ENCODE measurements around the gene PRXL2B. TPM values are rescaled to one million over a fixed set of nuclear protein-coding genes. Genes with fewer than 3 reads are reported as not detected.

PRXL2B gene
- total and polyA plus RNA-seq, 2 experiments from 2014 or later, result 25.5 to 44.0 TPM

DNA sequence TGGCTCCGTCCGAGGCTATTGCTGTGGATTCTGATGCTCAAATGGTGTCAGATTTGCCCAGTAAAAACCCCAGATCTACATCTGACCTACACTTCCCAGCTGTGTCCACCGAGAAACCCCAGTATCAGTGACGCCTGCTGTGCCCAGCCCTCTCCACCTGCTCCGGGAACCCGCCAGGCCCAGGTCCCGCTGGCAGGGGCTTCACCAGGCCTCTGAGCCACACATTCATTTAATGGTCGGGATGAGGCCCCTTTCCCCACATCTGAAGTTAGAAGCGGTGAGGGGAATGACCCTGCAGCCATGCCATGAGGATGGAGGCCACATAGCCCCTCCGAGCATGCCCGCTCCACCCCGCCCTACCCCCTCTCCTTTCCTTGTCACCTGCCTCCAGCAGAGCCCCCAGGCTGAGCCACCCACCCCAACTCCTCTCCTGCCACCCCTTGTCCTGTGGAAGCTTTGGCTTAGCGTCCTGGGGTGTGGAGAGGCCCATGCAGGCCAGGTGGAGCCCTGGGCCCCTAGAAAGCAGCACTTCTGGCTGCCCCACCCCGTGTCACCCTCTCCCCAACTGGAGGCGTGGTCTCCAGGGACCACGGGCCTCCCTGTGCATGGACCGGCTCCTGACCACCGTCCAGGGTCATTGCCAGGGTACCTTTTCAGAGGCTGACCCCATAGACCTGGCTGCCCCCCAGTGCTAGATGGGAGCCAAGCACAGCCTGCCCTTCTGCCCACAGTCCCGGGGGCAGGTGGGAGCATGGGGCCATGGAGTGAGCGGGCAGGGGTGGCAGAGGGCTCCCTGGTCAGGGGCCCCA is 22.4 kb upstream of the PRXL2B start (continued):
- TF ChIP-seq, protein P1, sequence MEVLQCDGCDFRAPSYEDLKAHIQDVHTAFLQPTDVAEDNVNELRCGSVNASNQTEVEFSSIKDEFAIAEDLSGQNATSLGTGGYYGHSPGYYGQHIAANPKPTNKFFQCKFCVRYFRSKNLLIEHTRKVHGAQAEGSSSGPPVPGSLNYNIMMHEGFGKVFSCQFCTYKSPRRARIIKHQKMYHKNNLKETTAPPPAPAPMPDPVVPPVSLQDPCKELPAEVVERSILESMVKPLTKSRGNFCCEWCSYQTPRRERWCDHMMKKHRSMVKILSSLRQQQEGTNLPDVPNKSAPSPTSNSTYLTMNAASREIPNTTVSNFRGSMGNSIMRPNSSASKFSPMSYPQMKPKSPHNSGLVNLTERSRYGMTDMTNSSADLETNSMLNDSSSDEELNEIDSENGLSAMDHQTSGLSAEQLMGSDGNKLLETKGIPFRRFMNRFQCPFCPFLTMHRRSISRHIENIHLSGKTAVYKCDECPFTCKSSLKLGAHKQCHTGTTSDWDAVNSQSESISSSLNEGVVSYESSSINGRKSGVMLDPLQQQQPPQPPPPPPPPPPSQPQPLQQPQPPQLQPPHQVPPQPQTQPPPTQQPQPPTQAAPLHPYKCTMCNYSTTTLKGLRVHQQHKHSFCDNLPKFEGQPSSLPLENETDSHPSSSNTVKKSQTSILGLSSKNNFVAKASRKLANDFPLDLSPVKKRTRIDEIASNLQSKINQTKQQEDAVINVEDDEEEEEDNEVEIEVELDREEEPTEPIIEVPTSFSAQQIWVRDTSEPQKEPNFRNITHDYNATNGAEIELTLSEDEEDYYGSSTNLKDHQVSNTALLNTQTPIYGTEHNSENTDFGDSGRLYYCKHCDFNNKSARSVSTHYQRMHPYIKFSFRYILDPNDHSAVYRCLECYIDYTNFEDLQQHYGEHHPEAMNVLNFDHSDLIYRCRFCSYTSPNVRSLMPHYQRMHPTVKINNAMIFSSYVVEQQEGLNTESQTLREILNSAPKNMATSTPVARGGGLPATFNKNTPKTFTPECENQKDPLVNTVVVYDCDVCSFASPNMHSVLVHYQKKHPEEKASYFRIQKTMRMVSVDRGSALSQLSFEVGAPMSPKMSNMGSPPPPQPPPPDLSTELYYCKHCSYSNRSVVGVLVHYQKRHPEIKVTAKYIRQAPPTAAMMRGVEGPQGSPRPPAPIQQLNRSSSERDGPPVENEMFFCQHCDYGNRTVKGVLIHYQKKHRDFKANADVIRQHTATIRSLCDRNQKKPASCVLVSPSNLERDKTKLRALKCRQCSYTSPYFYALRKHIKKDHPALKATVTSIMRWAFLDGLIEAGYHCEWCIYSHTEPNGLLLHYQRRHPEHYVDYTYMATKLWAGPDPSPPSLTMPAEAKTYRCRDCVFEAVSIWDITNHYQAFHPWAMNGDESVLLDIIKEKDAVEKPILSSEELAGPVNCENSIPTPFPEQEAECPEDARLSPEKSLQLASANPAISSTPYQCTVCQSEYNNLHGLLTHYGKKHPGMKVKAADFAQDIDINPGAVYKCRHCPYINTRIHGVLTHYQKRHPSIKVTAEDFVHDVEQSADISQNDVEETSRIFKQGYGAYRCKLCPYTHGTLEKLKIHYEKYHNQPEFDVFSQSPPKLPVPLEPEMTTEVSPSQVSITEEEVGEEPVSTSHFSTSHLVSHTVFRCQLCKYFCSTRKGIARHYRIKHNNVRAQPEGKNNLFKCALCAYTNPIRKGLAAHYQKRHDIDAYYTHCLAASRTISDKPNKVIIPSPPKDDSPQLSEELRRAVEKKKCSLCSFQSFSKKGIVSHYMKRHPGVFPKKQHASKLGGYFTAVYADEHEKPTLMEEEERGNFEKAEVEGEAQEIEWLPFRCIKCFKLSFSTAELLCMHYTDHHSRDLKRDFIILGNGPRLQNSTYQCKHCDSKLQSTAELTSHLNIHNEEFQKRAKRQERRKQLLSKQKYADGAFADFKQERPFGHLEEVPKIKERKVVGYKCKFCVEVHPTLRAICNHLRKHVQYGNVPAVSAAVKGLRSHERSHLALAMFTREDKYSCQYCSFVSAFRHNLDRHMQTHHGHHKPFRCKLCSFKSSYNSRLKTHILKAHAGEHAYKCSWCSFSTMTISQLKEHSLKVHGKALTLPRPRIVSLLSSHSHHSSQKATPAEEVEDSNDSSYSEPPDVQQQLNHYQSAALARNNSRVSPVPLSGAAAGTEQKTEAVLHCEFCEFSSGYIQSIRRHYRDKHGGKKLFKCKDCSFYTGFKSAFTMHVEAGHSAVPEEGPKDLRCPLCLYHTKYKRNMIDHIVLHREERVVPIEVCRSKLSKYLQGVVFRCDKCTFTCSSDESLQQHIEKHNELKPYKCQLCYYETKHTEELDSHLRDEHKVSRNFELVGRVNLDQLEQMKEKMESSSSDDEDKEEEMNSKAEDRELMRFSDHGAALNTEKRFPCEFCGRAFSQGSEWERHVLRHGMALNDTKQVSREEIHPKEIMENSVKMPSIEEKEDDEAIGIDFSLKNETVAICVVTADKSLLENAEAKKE (CRISPR knock-in tag; IDR thresholded peaks at IDR 0.05), result no peak
- TF ChIP-seq JUNB (IDR thresholded peaks at IDR 0.05; ENCODE audit: unreplicated experiment) (no peak), ZNF114 (CRISPR knock-in tag; IDR thresholded peaks at IDR 0.05) (no peak), POLR2AphosphoS5 (IDR thresholded peaks at IDR 0.05; ENCODE audit: low read depth) (no peak), ETS1 (IDR thresholded peaks at IDR 0.05) (no peak), EZH2phosphoT487 (IDR thresholded peaks at IDR 0.05; ENCODE audit: unreplicated experiment) (no peak), ZNF331 (CRISPR knock-in tag; IDR thresholded peaks at IDR 0.05; ENCODE audit: low read depth) (no peak)

- ATAC-seq, result no peak
- Histone ChIP-seq H3K4me3 (no peak overlapping the region), H3K9me2 (ENCODE audit: insufficient read depth) (no peaks in the 10 kb centered on the region), H3K36me3 (ENCODE audit: insufficient read depth) (no peaks in the 10 kb centered on the region), H3K4me1 (ENCODE audit: insufficient read depth) (no peaks in the 10 kb centered on the region), H2AFZ (no peak overlapping the region), H3K4me2 (no peak overlapping the region), H3K27ac (ENCODE audit: low read depth) (no peak overlapping the region), H4K20me1 (replicated peaks; ENCODE audit: insufficient read depth) (no peaks in the 10 kb centered on the region), H3K79me2 (replicated peaks; ENCODE audit: insufficient read depth) (no peaks in the 10 kb centered on the region), H3K27me3 (ENCODE audit: insufficient read depth) (no peaks in the 10 kb centered on the region), H3F3A (replicated peaks; ENCODE audit: low read depth) (no peaks in the 10 kb centered on the region)
- no peak overlapping the region for H3K27ac Mint-ChIP-seq
- peaks cover 15% of the 10 kb centered on the region for H3K27me3 Mint-ChIP-seq (ENCODE audit: insufficient read depth, low read depth, poor library complexity)
- peaks cover 3% of the 10 kb centered on the region for H3K4me1 Mint-ChIP-seq
- no peak overlapping the region for H3K4me3 Mint-ChIP-seq
- H3K36me3 Mint-ChIP-seq (ENCODE audit: low read depth), result no peaks in the 10 kb centered on the region; the same call in 2 of the 3 replicates
- H3K9me3 Mint-ChIP-seq, result no peaks in the 10 kb centered on the region; the same call in 2 of the 3 replicates
- DNase-seq (ENCODE audit: low spot score), result no peak
- TF ChIP-seq POLR2AphosphoS5 (IDR thresholded peaks at IDR 0.05; ENCODE audit: low read depth), result no peak
- no peak for TF ChIP-seq CREB1 (CRISPR knock-in tag; IDR thresholded peaks at IDR 0.05; ENCODE audit: low read depth)
- no peak for TF ChIP-seq REST (IDR thresholded peaks at IDR 0.05; ENCODE audit: unreplicated experiment)
- no peak for TF ChIP-seq ZNF331 (CRISPR knock-in tag; IDR thresholded peaks at IDR 0.05; ENCODE audit: low read depth)
- TF ChIP-seq NANOG (IDR thresholded peaks at IDR 0.05; ENCODE audit: borderline replicate concordance), result no peak
- no peak for TF ChIP-seq EZH2 (IDR thresholded peaks at IDR 0.05; ENCODE audit: low read depth, unreplicated experiment)
- no peak for TF ChIP-seq JUNB (IDR thresholded peaks at IDR 0.05; ENCODE audit: unreplicated experiment)
These were observed 21.7 kb upstream of the PRXL2B start for GRCh38 chr1:2564815-2565374.
